Vagina (tissue), 2 donors: ENCODE data around the gene SAA2.

Experiments
- POLR2A ChIP-seq, 2 donors: fragments of 450-650 bp; IDR thresholded peaks; one replicate each; pipeline ENCODE4 v1.6.1; 2017; ENCODE audit warnings: antibody characterized with exemption in 2 of 2, mild to moderate bottlenecking in 2 of 2, moderate library complexity in 2 of 2
- POLR2AphosphoS5 ChIP-seq, 2 donors: sonication (generic); formaldehyde crosslinking; IDR thresholded peaks; one replicate each; pipeline ENCODE4 v1.9.0; 2017; ENCODE audit warnings: antibody characterized with exemption in 2 of 2, mild to moderate bottlenecking in 2 of 2, low read depth in 1 of 2; ENCODE audit not compliant: insufficient read depth in 1 of 2
- TF ChIP-seq, protein P1 (sequence below), 3 experiments: fragments of 450-650 bp in 2 of 3; fragments of 200-600 bp in 1 of 3; sonication (generic) in 1 of 3; IDR thresholded peaks; one replicate each; pipeline ENCODE4 v1.5.1; 2017 to 2019; ENCODE audit warnings: antibody characterized with exemption in 3 of 3, mild to moderate bottlenecking in 2 of 3, moderate library complexity in 2 of 3

DNA sequence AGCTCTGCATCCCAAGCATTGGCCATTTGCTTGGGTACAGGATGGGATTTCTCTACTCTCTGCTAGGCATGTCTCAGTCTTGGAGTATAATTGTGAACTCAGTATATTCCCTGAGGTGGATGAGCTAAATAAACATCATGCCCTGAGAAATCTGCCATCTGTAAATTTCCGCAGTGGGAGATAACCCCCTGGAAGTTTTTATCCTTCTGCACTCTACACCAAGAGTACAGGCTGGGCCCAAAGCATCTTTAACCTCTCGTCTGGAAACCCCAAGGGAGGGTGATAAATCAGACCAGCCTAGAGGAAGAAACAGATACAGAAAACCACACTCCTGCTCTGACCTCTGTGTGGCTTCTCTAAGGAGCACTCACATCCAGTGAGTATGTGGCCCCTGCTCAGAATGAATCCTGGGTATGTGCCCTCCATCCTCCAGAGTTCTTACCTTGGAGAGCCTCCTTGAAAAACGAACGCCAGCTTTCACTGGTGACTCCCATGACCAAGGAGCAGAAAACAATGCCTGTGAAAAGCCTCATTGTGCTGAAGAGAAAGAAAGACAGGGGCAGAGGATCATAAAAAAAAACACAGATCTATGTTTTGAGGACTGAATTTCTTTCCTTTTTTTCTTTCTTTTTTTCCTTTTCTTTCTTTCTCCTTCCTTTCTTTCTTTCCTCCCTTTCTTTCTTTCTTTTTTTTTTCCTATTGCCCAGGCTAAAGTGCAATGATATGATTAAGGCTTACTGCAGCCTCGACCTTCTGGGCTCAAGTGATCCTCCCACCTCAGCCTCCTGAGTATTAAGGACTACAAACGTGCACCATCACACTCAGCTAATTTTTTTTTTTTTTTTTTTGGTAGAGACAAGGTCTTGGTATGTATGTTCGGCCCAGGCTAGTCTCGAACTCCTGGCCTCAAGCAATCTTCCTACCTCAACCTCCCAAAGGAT is 12.8 kb downstream of the SAA2 start:
- TF ChIP-seq POLR2AphosphoS5 (IDR thresholded peaks at IDR 0.05; ENCODE audit: insufficient read depth in 1 of 2, low read depth in 1 of 2) (no peak), POLR2A (IDR thresholded peaks at IDR 0.05) (no peak)
- TF ChIP-seq, protein P1, sequence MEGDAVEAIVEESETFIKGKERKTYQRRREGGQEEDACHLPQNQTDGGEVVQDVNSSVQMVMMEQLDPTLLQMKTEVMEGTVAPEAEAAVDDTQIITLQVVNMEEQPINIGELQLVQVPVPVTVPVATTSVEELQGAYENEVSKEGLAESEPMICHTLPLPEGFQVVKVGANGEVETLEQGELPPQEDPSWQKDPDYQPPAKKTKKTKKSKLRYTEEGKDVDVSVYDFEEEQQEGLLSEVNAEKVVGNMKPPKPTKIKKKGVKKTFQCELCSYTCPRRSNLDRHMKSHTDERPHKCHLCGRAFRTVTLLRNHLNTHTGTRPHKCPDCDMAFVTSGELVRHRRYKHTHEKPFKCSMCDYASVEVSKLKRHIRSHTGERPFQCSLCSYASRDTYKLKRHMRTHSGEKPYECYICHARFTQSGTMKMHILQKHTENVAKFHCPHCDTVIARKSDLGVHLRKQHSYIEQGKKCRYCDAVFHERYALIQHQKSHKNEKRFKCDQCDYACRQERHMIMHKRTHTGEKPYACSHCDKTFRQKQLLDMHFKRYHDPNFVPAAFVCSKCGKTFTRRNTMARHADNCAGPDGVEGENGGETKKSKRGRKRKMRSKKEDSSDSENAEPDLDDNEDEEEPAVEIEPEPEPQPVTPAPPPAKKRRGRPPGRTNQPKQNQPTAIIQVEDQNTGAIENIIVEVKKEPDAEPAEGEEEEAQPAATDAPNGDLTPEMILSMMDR (IDR thresholded peaks at IDR 0.05) = no peak
